NCI-H1092 (cell line): ENCODE measurements around the gene TRAF7.

Experiments
- DNase-seq: peaks from one replicate; lab custom pipeline; 2025; lab: John Stamatoyannopoulos, UW

TRAF7 gene

GRCh38 chr16:2216330-2216729 is 60.7 kb downstream of the TRAF7 start:
- DNase-seq, result no peak

DNA sequence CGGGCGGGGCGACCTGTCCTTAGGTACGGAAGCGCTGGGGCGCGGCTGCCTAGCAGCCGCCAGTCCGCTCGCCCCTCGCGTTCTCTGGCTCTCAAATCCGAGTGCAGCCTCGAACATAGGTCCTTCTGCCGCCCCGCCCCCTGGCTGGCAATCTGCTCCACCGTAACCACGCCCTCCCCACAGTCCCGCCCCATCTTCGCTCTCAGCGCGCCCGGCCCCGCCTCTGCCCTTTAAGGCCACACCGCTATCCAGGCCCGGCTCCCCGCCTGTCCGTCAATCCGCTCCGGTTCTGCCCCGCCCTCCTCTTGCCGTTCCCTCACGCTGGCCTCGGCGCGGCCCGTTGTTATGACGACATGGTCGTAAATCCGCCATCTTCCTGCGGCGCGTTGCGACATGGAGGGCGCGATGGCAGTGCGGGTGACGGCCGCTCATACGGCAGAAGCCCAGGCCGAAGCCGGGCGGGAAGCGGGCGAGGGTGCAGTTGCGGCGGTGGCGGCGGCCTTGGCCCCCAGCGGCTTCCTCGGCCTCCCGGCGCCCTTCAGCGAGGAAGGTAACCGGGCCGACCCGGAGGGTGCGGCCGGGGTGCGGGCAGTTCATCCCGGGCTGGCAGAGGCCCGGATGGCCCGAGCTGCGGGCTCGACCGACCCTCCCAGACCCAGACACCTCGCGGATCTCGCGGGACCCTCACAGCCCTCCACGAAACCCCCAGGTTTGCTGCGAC is 67.8 kb downstream of the TRAF7 start, which contains the start of gene E4F1:
TSS of gene E4F1 (plus strand) at position 371 of the 721 bp plus-strand sequence. CDS start at position 394, 23 bp downstream.
- DNase-seq, result peak; percentile 99

DNA sequence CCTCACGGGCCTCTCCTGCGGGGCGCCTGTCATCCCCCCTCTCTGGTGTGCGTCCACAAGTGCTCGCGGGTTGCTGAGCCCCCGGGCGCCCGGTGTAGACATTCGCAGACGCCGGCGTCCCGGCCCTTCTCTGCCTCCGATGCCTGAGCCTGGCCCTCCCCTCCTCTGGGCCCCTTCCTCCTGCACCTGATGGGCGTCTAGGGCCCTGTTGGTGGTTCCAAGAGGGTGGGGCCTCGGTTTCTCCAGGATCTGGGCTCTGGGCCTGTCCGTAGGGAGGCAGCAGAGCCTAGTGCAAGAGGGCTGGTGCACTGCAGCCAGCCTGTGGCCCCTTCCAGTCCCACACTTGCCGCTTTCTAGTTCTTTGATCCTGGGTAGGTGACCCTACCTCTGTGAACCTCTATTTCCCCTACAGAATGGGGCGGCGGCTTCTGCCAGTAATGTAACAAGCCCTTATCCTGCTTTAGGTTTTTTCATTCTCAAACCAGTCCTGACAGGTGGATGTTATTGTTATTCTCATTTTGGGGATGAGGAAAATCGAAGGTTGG is 68.4 kb downstream of the TRAF7 start:
- DNase-seq, result no peak

DNA sequence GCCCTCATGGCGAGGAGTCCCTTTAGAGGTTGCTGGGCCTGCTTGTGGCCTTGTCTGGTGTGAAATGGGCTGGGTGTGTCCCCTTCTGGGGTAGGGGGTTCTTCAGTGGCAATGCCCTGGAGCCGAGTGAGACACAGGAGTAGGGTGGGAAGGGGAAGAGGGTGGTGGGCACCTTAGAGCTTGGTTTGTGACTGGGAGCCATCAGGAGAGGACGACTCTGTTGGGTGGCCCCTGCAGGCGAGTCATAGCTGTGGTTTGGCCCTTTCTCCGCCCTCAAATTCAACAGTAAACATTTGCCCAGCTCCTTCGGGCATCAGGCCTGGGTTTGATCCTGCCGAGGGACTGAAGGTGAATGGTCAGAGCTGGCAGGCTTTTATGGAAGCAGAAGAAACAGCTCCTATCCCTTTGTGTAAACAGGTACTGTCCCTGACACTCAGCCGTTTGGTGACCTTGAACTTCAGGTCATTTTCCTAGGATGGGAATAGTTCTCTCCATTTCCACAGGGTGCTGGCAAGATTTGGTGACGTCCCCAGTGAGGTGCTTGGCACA is 70.7 kb downstream of the TRAF7 start:
- no peak for DNase-seq

- DNase-seq, result no peak
Observed at GRCh38 chr16:2226918-2227317, 71.3 kb downstream of the TRAF7 start.
